CD4-positive, alpha-beta memory T cell (primary cell): ENCODE results near the gene ACOXL. TPM values are rescaled to one million over a fixed set of nuclear protein-coding genes. Genes with fewer than 3 reads are reported as not detected.

Experiments used
- CTCF ChIA-PET: fragments of 350-600 bp; sonication (Branson Sonifier 250); formaldehyde crosslinking; loops from one replicate; lab custom pipeline; 2021; ENCODE audit warnings: inconsistent platforms; ENCODE audit not compliant: partially characterized antibody; lab: Charles Lee
- POLR2A ChIA-PET: fragments of 350-600 bp; sonication (Branson Sonifier 250); formaldehyde crosslinking; loops from one replicate; lab custom pipeline; 2021; ENCODE audit not compliant: partially characterized antibody; lab: Charles Lee
- DNase-seq, 5 donors: peaks; one replicate each; pipeline versions ENCODE4 v3.0.0 to v3.0.0-alpha.2; 2020 to 2022; ENCODE audit warnings: mixed read lengths in 1 of 5
- H3K27ac ChIP-seq: one replicate; pipeline ENCODE4 v1.7.0; 2013; ENCODE audit warnings: low read depth, low read length
- H3K27me3 ChIP-seq: 2 replicates; pipeline ENCODE4 v1.7.0; 2013; ENCODE audit warnings: mild to moderate bottlenecking, low read length, moderate library complexity; ENCODE audit not compliant: insufficient read depth
- H3K36me3 ChIP-seq: 2 replicates; pipeline ENCODE4 v1.7.0; 2013; ENCODE audit warnings: mild to moderate bottlenecking, low read length, moderate library complexity; ENCODE audit not compliant: insufficient read depth
- H3K4me1 ChIP-seq: 2 replicates; pipeline ENCODE4 v1.7.0; 2013; ENCODE audit warnings: mild to moderate bottlenecking, low read length, moderate library complexity; ENCODE audit not compliant: insufficient read depth
- H3K4me3 ChIP-seq, 2 donors: one replicate each; pipeline ENCODE4 v1.7.0; 2013; ENCODE audit warnings: low read length in 2 of 2, mild to moderate bottlenecking in 1 of 2
- H3K9me3 ChIP-seq, 2 donors: one replicate each; pipeline ENCODE4 v1.7.0; 2013; ENCODE audit warnings: low read length in 2 of 2, control low read depth in 1 of 2; ENCODE audit not compliant: control insufficient read depth in 1 of 2
- H3K27ac Mint-ChIP-seq, 7 donors: one replicate each; pipeline ENCODE4 v1.8.0; 2020 to 2021; ENCODE audit warnings: mixed read lengths in 7 of 7, mild to moderate bottlenecking in 6 of 7, inconsistent platforms in 3 of 7, moderate library complexity in 3 of 7
- H3K27me3 Mint-ChIP-seq, 2 donors: one replicate each; pipeline ENCODE4 v1.8.0; 2020 to 2021; ENCODE audit warnings: mixed read lengths in 2 of 2
- H3K36me3 Mint-ChIP-seq, 2 donors: one replicate each; pipeline ENCODE4 v1.8.0; 2020 to 2021; ENCODE audit warnings: mixed read lengths in 2 of 2, inconsistent platforms in 1 of 2, mild to moderate bottlenecking in 1 of 2
- H3K4me1 Mint-ChIP-seq, 4 donors: one replicate each; pipeline ENCODE4 v1.8.0; 2020 to 2021; ENCODE audit warnings: mixed read lengths in 4 of 4, mild to moderate bottlenecking in 1 of 4
- H3K4me3 Mint-ChIP-seq, 8 donors: one replicate each; pipeline ENCODE4 v1.8.0; 2020 to 2021; ENCODE audit warnings: mixed read lengths in 8 of 8, mild to moderate bottlenecking in 7 of 8, moderate library complexity in 6 of 8, inconsistent platforms in 3 of 8
- H3K9me3 Mint-ChIP-seq, 8 donors: one replicate each; pipeline ENCODE4 v1.8.0; 2020 to 2021; ENCODE audit warnings: mixed read lengths in 8 of 8, mild to moderate bottlenecking in 5 of 8, inconsistent platforms in 3 of 8, moderate library complexity in 1 of 8
- intact Hi-C: fragments of 100-400 bp; cut with micrococcal nuclease; formaldehyde crosslinking; loops from one replicate; pipeline ENCODE4 v1.15.1; 2023
- polyA plus RNA-seq, 2 donors: library from polyadenylated mRNA; unstranded; fragments of 300-500 nt; fragmentation: Illumina TruSeq; gene quantifications; one replicate each; pipeline ENCODE4 v1.2.3, GENCODE V29; 2021
- total RNA-seq, 2 experiments: library from RNA; stranded (reverse); gene quantifications; one replicate each; pipeline ENCODE4 v1.2.3, GENCODE V29; 2021

The ACOXL gene
- total and polyA plus RNA-seq, 4 experiments from 2014 or later: not detected

DNA sequence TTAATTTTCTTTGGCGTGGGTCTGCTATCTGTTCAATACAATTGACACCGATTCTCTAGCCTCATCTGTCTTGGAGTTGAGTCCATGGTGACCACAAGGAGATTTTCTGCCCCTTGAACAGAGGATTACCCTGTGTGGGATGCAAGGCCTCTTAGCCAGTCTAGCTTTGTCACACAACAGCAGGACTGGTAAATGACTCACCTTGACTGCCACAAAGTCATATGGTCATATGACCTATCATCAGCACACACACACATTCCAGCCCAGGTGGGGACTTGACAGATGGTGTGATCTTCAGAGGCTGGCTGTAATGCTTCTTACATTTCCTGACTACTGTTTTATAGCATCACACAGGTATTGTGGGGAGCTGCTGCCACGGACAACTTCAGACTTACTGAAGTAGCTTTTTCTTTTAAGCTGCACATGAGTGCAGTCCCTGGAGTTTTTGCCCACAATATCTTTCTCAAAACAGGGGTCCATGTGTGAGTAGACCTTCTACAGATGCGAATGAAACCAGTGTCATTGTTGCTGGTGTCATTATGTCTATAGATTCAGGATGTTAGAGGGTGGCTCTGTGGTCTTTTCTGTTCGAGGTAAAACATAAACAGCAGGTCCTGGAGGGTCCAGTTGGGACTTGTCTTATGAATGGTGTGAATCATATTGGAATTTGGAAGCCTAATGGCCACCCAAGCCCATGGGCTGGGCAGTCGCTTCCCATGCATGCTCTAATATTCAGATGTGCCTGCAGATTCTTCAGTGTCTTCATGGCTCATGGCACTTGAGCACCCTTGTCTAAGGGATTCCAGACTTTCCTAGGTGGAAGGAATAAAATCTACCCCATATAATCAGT, 18.6 kb upstream of the ACOXL start:
- H3K27ac ChIP-seq: no peak overlapping the region
- Mint-ChIP-seq H3K36me3 (no peaks in the 10 kb centered on the region), H3K27ac (no peak overlapping the region), H3K27me3 (peaks cover 34 to 44% of the 10 kb centered on the region in 2 donors), H3K4me3 (no peak overlapping the region), H3K4me1 (no peaks in the 10 kb centered on the region), H3K9me3 (peaks cover 0 to 1% (median 0%) of the 10 kb centered on the region in 8 donors)
- intact Hi-C loops: no loop called here
- DNase-seq: no peak
- ChIA-PET CTCF (interaction anchor here (0.5 to 1.6 kb wide), 2 partner anchors 10 to 912 kb away, joined by 3 to 5 read pairs; no protein-coding TSS in a partner anchor), POLR2A (no interaction called here)
- no peaks in the 10 kb centered on the region for H3K9me3 ChIP-seq
- H3K27me3 ChIP-seq: no peaks in the 10 kb centered on the region
- H3K4me1 ChIP-seq: no peaks in the 10 kb centered on the region
- no peak overlapping the region for H3K4me3 ChIP-seq
- no peaks in the 10 kb centered on the region for H3K36me3 ChIP-seq

DNA sequence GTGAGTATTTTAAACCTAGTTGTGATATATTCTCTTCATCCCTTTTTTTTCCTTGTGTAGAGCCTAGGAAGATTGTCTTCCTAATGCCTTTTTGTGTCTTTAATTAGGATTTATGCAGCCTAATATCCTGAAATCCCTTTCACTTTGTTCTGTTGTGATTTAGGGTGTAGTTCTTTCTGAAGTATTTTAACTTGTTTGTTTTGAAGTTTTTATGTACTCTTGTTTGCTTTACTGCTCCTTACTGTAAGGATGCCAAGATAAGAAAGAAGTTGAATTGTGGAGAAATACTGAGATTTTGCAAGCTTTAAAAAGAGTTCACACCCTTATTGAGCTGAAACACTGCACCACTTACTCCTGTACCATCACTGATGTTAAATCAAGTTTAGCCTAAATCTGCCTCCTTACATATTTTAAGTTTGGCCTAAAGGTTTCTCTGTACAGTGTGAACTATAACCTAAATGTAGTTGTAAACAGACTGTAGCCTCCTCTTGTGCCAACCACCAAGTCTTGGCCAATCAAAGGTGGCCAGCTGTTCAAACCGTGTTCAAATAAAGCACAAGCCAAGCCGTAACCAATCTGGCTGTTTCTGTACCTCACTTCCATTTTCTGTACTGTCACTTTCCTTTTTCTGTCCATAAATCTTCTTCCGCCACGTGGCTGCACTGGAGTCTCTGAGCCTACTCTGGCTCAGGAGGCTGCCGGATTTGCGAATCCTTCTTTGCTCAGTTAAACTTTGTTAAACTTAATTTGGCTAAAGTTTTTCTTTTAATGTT, 17.7 kb upstream of the ACOXL start:
- no peak overlapping the region for H3K4me3 Mint-ChIP-seq
- no peak overlapping the region for H3K27ac ChIP-seq
- no peak for DNase-seq
- no peak overlapping the region for H3K27ac Mint-ChIP-seq
- no peak overlapping the region for H3K4me3 ChIP-seq
- H3K27me3 Mint-ChIP-seq: peaks cover 31 to 42% of the 10 kb centered on the region in 2 donors
- no peaks in the 10 kb centered on the region for H3K27me3 ChIP-seq
- no peaks in the 10 kb centered on the region for H3K9me3 ChIP-seq
- POLR2A ChIA-PET: no interaction called here
- H3K36me3 Mint-ChIP-seq: no peaks in the 10 kb centered on the region
- CTCF ChIA-PET: no interaction called here
- peaks cover 0 to 1% (median 0%) of the 10 kb centered on the region in 8 donors for H3K9me3 Mint-ChIP-seq
- no peaks in the 10 kb centered on the region for H3K36me3 ChIP-seq
- H3K4me1 Mint-ChIP-seq: no peaks in the 10 kb centered on the region
- intact Hi-C loops: no loop called here
- H3K4me1 ChIP-seq: no peaks in the 10 kb centered on the region

DNA sequence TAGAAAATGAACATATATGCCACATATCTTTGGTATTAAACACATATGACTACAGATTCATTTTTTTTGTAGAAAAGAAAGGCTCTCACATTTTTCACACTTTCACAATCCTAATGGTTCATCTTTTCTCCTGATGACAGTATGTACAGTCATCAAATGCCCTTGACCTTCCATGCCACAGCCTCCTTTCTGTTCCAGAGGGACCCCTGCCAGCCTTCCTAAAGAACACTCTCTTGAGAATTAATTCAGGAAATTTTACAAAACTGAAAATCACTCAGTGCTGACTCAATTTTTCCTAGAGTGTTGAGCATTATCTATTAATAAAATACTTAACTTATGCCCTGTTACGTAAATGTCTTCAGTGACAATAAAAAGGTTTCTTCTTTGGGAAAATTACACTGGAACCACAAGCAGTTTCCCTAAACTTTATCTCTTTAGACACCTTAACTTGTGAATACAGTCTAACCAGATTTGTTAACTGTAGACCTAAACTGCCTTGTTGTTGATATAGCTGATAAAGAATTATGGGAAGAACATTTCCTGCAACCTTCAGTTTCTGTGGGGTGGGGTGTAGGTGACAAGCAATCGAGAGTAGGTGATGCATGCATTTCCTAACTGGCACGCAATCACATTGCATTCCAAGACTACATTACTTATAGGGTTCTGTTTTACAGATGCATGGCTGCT, 15.3 kb upstream of the ACOXL start:
- no peaks in the 10 kb centered on the region for H3K36me3 Mint-ChIP-seq
- H3K9me3 Mint-ChIP-seq: peaks cover 0 to 1% (median 0%) of the 10 kb centered on the region in 8 donors
- H3K27ac ChIP-seq: no peak overlapping the region
- no peak for DNase-seq
- no peak overlapping the region for H3K4me3 Mint-ChIP-seq
- no peaks in the 10 kb centered on the region for H3K27me3 ChIP-seq
- H3K4me1 Mint-ChIP-seq: no peaks in the 10 kb centered on the region
- no peak overlapping the region for H3K27ac Mint-ChIP-seq
- H3K4me1 ChIP-seq: no peaks in the 10 kb centered on the region
- H3K36me3 ChIP-seq: no peaks in the 10 kb centered on the region
- H3K9me3 ChIP-seq: no peaks in the 10 kb centered on the region
- ChIA-PET POLR2A (no interaction called here), CTCF (no interaction called here)
- intact Hi-C loops: no loop called here
- H3K4me3 ChIP-seq: no peak overlapping the region
- H3K27me3 Mint-ChIP-seq: peaks cover 20 to 34% of the 10 kb centered on the region in 2 donors

DNA sequence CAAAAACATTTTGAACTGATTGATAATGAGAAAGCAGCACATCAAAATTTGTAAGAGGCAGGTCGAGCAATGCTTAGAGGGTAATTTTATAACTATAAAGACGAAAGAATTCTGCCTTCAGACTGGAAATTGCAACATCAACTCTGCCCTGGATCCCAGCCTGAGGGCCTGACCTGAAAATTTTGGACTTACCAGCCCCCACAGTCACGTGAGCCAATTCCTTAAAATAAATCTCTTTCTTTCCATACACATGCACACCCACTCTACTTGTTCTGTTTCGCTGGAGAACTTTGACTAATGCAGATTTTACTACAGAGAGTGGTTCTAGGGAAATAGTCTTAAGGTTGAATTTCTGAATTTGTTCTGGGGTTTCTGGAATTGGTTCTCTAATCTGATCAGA, 14.6 kb upstream of the ACOXL start:
- H3K4me3 ChIP-seq: no peak overlapping the region
- CTCF ChIA-PET: no interaction called here
- Mint-ChIP-seq H3K4me3 (no peak overlapping the region), H3K27ac (no peak overlapping the region), H3K27me3 (peaks cover 13 to 30% of the 10 kb centered on the region in 2 donors), H3K9me3 (peaks cover 0 to 1% (median 0%) of the 10 kb centered on the region in 8 donors), H3K36me3 (no peaks in the 10 kb centered on the region), H3K4me1 (no peaks in the 10 kb centered on the region)
- no peak for DNase-seq
- no peaks in the 10 kb centered on the region for H3K27me3 ChIP-seq
- POLR2A ChIA-PET: no interaction called here
- no peaks in the 10 kb centered on the region for H3K9me3 ChIP-seq
- no peaks in the 10 kb centered on the region for H3K36me3 ChIP-seq
- intact Hi-C loops: no loop called here
- H3K4me1 ChIP-seq: no peaks in the 10 kb centered on the region
- no peak overlapping the region for H3K27ac ChIP-seq

DNA sequence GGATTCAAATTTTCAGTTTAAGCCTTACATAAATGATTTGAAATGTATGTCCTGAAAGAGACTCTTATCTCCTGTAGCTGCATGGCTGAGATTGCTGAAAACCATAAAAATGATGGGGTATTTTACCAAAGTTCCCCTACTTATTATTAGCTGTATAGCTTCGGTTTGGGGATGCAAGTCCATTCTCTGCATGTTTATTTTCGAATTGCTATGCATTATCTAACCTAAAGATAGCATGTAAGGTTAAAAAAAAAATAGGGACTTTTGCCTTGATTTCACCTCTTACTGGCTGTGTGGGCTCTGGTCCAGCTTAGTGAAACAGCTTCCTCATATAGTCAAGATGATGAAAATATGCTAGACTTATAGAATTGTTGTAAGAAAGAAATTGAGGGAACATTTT, 14.0 kb upstream of the ACOXL start:
- Mint-ChIP-seq H3K27me3 (peaks cover 11 to 30% of the 10 kb centered on the region in 2 donors), H3K36me3 (no peaks in the 10 kb centered on the region), H3K9me3 (no peaks in the 10 kb centered on the region), H3K4me3 (no peak overlapping the region), H3K27ac (no peak overlapping the region), H3K4me1 (no peaks in the 10 kb centered on the region)
- ChIA-PET POLR2A (no interaction called here), CTCF (no interaction called here)
- no peak overlapping the region for H3K4me3 ChIP-seq
- DNase-seq: no peak
- no peaks in the 10 kb centered on the region for H3K4me1 ChIP-seq
- intact Hi-C loops: no loop called here
- H3K36me3 ChIP-seq: no peaks in the 10 kb centered on the region
- no peak overlapping the region for H3K27ac ChIP-seq
- no peaks in the 10 kb centered on the region for H3K9me3 ChIP-seq
- no peaks in the 10 kb centered on the region for H3K27me3 ChIP-seq

DNA sequence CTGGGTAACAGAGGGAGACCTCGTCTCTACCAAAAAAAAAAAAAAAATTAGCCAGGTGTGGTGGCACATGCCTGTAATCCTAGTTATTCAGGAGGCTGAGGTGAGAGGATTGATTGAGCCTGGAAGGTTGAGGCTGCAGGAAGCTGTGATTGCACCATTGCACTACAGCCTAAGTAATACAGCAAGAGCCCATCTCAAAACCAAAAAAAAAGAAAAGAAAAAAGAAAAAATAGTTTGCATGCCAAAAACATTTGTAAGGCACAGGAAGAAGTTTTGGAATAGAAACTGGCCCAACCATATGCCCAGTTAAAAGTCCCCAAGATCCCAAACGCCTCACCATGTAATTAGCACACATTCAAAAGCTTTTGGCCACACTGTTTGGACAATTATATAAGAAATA, 13.4 kb upstream of the ACOXL start:
- no peaks in the 10 kb centered on the region for H3K4me1 ChIP-seq
- Mint-ChIP-seq H3K4me3 (no peak overlapping the region), H3K27me3 (peaks cover 11 to 31% of the 10 kb centered on the region in 2 donors), H3K27ac (no peak overlapping the region), H3K4me1 (no peaks in the 10 kb centered on the region), H3K9me3 (no peaks in the 10 kb centered on the region), H3K36me3 (no peaks in the 10 kb centered on the region)
- H3K27me3 ChIP-seq: no peaks in the 10 kb centered on the region
- H3K4me3 ChIP-seq: no peak overlapping the region
- POLR2A ChIA-PET: no interaction called here
- H3K27ac ChIP-seq: no peak overlapping the region
- DNase-seq: no peak
- no peaks in the 10 kb centered on the region for H3K9me3 ChIP-seq
- intact Hi-C loops: no loop called here
- no peaks in the 10 kb centered on the region for H3K36me3 ChIP-seq
- CTCF ChIA-PET: no interaction called here

DNA sequence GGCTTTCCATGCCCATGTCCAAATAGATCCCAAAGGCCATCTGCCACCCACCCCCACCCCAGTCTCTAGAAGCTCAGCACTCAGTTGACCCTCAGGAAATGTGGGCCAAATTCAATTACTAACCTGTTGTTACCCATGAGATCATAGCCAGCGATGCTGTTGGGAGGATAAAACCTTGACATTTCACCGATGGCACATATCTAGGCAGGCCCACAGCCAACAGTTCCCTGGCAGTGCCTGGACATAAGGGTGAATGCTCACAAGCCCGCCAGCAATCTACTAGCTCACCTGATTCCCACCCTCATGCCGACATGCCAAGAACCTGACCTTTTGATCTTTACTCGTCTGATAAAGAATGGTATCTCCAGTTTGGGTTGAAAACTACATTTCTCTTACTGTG, 11.8 kb upstream of the ACOXL start:
- Histone ChIP-seq H3K27me3 (no peaks in the 10 kb centered on the region), H3K36me3 (no peaks in the 10 kb centered on the region), H3K9me3 (no peaks in the 10 kb centered on the region), H3K27ac (no peak overlapping the region), H3K4me1 (no peaks in the 10 kb centered on the region), H3K4me3 (no peak overlapping the region)
- Mint-ChIP-seq H3K4me1 (no peaks in the 10 kb centered on the region), H3K9me3 (no peaks in the 10 kb centered on the region), H3K36me3 (no peaks in the 10 kb centered on the region), H3K4me3 (no peak overlapping the region), H3K27me3 (peaks cover 7 to 23% of the 10 kb centered on the region in 2 donors), H3K27ac (no peak overlapping the region)
- no peak for DNase-seq
- CTCF ChIA-PET: interaction anchor here (1.1 kb wide), 1 partner anchor 35 kb away, joined by 3 read pairs; no protein-coding TSS in a partner anchor
- intact Hi-C loops: no loop called here
- POLR2A ChIA-PET: no interaction called here
